HepG2 (cell line): ENCODE results near the gene STK40. TPM values are rescaled to one million over a fixed set of nuclear protein-coding genes. Genes with fewer than 3 reads are reported as not detected.
A peak's percentile ranks its signal among the peaks of the same experiment; 100 is the strongest.

Experiments used
- ATAC-seq: fragments of 200-7000 bp; cut with Tn5 transposase; 3 replicates; pipeline ENCODE4 v1.9.1; 2020; ENCODE audit warnings: mild to moderate bottlenecking, moderate library complexity
- BruUV-seq: library from RNA; stranded (reverse); fragments of 400-500 nt; replicated peaks from 2 replicates; lab custom pipeline; 2021; lab: Mats Ljungman, UMichigan
- CTCF ChIA-PET: fragments of 300-600 bp; formaldehyde crosslinking; extraction: SDS; loops from one replicate; lab custom pipeline; 2021; ENCODE audit warnings: low total read pairs, inconsistent platforms, low intra/inter-chr PET ratio; lab: Yijun Ruan, JAX
- POLR2A ChIA-PET: fragments of 350-600 bp; sonication (Branson Sonifier 250); formaldehyde crosslinking; loops from one replicate; lab custom pipeline; 2020; ENCODE audit warnings: antibody characterized with exemption, inconsistent platforms; lab: Yijun Ruan, JAX
- DNase-seq: peaks from one replicate; pipeline ENCODE4 v3.0.0-alpha.2; 2015; ENCODE audit warnings: low spot score
- FAIRE-seq: peaks from 3 replicates; lab custom pipeline; 2011; peaks lifted over from hg19 to GRCh38; lab: Jason Lieb, UNC
- H2AFZ ChIP-seq: one replicate; pipeline ENCODE4 v1.6.1; 2011; ENCODE audit warnings: low read length, inconsistent platforms
- H3K27ac ChIP-seq: fragments of 300-600 bp; 3 replicates; pipeline ENCODE4 v1.8.0; 2011; ENCODE audit warnings: mixed run types, mild to moderate bottlenecking, mixed read lengths, low read length, inconsistent platforms; ENCODE audit not compliant: insufficient read depth; ENCODE audit errors: extremely low read length
- H3K27me3 ChIP-seq, 2 experiments: fragments of 200-600 bp in 1 of 2; 2 replicates in 1 of 2; 3 replicates in 1 of 2; pipeline versions ENCODE4 v1.6.0 to v1.8.0; 2011; ENCODE audit warnings: low read length in 2 of 2, mild to moderate bottlenecking in 2 of 2, moderate library complexity in 2 of 2, inconsistent platforms in 1 of 2; ENCODE audit not compliant: insufficient read depth in 2 of 2, control insufficient read depth in 1 of 2
- H3K36me3 ChIP-seq, 2 experiments: fragments of 200-600 bp in 1 of 2; replicated peaks in 1 of 2; 2 replicates in 1 of 2; 3 replicates in 1 of 2; pipeline versions ENCODE4 v1.5.1 to v1.8.0; 2011; ENCODE audit warnings: low read length in 2 of 2, inconsistent platforms in 1 of 2; ENCODE audit not compliant: insufficient read depth in 2 of 2, control insufficient read depth in 1 of 2
- H3K4me1 ChIP-seq: 2 replicates; pipeline ENCODE4 v1.5.1; 2012; ENCODE audit warnings: low read length, inconsistent platforms; ENCODE audit not compliant: insufficient read depth
- H3K4me2 ChIP-seq: 2 replicates; pipeline ENCODE4 v1.6.0; 2011; ENCODE audit warnings: low read depth, low read length, inconsistent platforms
- H3K4me3 ChIP-seq, 3 experiments: fragments of 200-600 bp in 1 of 3; sonication (generic), shearing (Covaris generic) in 1 of 3; replicated peaks in 1 of 3; 2 replicates each; pipeline ENCODE4 v1.5.1; 2011 to 2016; ENCODE audit warnings: low read length in 3 of 3, inconsistent platforms in 2 of 3, low read depth in 2 of 3, mild to moderate bottlenecking in 2 of 3, control low read depth in 1 of 3, mixed read lengths in 1 of 3; ENCODE audit not compliant: insufficient read depth in 1 of 3
- H3K79me2 ChIP-seq: one replicate; pipeline ENCODE4 v1.6.1; 2011; ENCODE audit warnings: low read length, inconsistent platforms; ENCODE audit not compliant: insufficient read depth
- H3K9ac ChIP-seq: 2 replicates; pipeline ENCODE4 v1.6.0; 2011; ENCODE audit warnings: mild to moderate bottlenecking, low read depth, low read length, inconsistent platforms; ENCODE audit not compliant: insufficient read depth
- H3K9me3 ChIP-seq: 2 replicates; pipeline ENCODE4 v1.5.1; 2012; ENCODE audit warnings: mild to moderate bottlenecking, low read length
- H4K20me1 ChIP-seq: 2 replicates; pipeline ENCODE4 v1.6.0; 2011; ENCODE audit warnings: inconsistent platforms, mild to moderate bottlenecking, low read length, moderate library complexity; ENCODE audit not compliant: insufficient read depth
- BRCA1 ChIP-seq: sonication (generic); formaldehyde crosslinking; IDR thresholded peaks from 2 replicates; pipeline ENCODE4 v1.4.0; 2020; ENCODE audit warnings: missing genetic modification reagents
- CC2D1A ChIP-seq: sonication (generic); formaldehyde crosslinking; IDR thresholded peaks from 2 replicates; pipeline ENCODE4 v1.8.1; 2023; ENCODE audit warnings: mild to moderate bottlenecking, missing genetic modification reagents
- HNRNPH1 ChIP-seq: fragments of 200-400 bp; formaldehyde crosslinking; optimal IDR thresholded peaks from 2 replicates; pipeline ENCODE3; 2017; ENCODE audit warnings: mild to moderate bottlenecking, low read depth, low read length
- JUND ChIP-seq: sonication (generic); formaldehyde crosslinking; IDR thresholded peaks from 2 replicates; pipeline ENCODE4 v1.8.0; 2022; ENCODE audit warnings: mild to moderate bottlenecking, missing genetic modification reagents
- KDM2A ChIP-seq: sonication (generic); formaldehyde crosslinking; IDR thresholded peaks from 2 replicates; pipeline ENCODE4 v1.4.0; 2020; ENCODE audit warnings: low read depth, missing genetic modification reagents, borderline replicate concordance
- NCOA5 ChIP-seq: sonication (generic); formaldehyde crosslinking; IDR thresholded peaks from 2 replicates; pipeline ENCODE4 v1.4.0; 2020; ENCODE audit warnings: missing genetic modification reagents
- NONO ChIP-seq, 2 experiments: fragments of 450-650 bp in 1 of 2; sonication (generic) in 1 of 2; formaldehyde crosslinking in 1 of 2; IDR thresholded peaks in 1 of 2; conservative IDR thresholded peaks in 1 of 2; 2 replicates each; pipeline versions ENCODE4 v1.6.1 to v1.8.0; 2017 to 2022; ENCODE audit warnings: mild to moderate bottlenecking in 1 of 2, missing genetic modification reagents in 1 of 2, moderate library complexity in 1 of 2
- PLRG1 ChIP-seq: fragments of 450-650 bp; conservative IDR thresholded peaks from 2 replicates; pipeline ENCODE4 v1.6.1; 2016
- SIX1 ChIP-seq: sonication (generic); formaldehyde crosslinking; IDR thresholded peaks from 2 replicates; pipeline ENCODE4 v1.4.0; 2020; ENCODE audit warnings: missing genetic modification reagents, borderline replicate concordance
- ZBTB7B ChIP-seq: sonication (generic); formaldehyde crosslinking; IDR thresholded peaks from 2 replicates; pipeline ENCODE4 v1.4.0; 2020; ENCODE audit warnings: missing genetic modification reagents
- ZFX ChIP-seq: sonication (generic); formaldehyde crosslinking; IDR thresholded peaks from 2 replicates; pipeline ENCODE4 v1.4.0; 2020; ENCODE audit warnings: mild to moderate bottlenecking, low read depth, missing genetic modification reagents, moderate library complexity
- ZNF724P ChIP-seq: sonication (generic); formaldehyde crosslinking; IDR thresholded peaks from 2 replicates; pipeline ENCODE4 v1.8.0; 2022; ENCODE audit warnings: missing genetic modification reagents, borderline replicate concordance
- WGBS: methylation state at CpG from one replicate; pipeline ENCODE4 v1.1.6; 2017; ENCODE audit warnings: low lambda C conversion rate; 5-methylcytosine and 5-hydroxymethylcytosine counted together
- in situ Hi-C: cut with HindIII; loops from 2 replicates; pipeline ENCODE4 v1.10.0; 2017; ENCODE audit warnings: low pct_unique_long_range_greater_than_20kb; ENCODE audit not compliant: extremely low pct_ligation_motif_present
- intact Hi-C: fragments of 100-400 bp; cut with micrococcal nuclease; formaldehyde crosslinking; loops from one replicate; pipeline ENCODE4 v1.10.0; 2022; ENCODE audit not compliant: unreplicated experiment
- polyA plus RNA-seq, 8 experiments: library from polyadenylated mRNA; depleted of rRNA in 3 of 8; stranded (reverse) in 7 of 8; unstranded in 1 of 8; fragments of >200 nt; fragmentation: Illumina TruSeq in 4 of 8; extraction: Trizol in 4 of 8; gene quantifications; 2 replicates each; pipeline versions ENCODE4 v1.2.1 to v1.2.3, GENCODE V29; 2011 to 2016; ENCODE audit warnings: low read depth in 4 of 8, missing spikeins in 1 of 8, mixed read lengths in 1 of 8; ENCODE audit not compliant: insufficient read depth in 1 of 8
- total RNA-seq, 5 experiments: library from RNA; depleted of rRNA; stranded (reverse); fragments of >200 nt; fragmentation: Illumina TruSeq; extraction: Trizol; gene quantifications; 2 replicates each; pipeline ENCODE4 v1.2.3, GENCODE V29; 2016; ENCODE audit warnings: low read depth in 1 of 5
- TF ChIP-seq, protein P1 (sequence below): sonication (generic); formaldehyde crosslinking; IDR thresholded peaks from 2 replicates; pipeline ENCODE4 v1.4.0; 2020; ENCODE audit warnings: mild to moderate bottlenecking, missing genetic modification reagents, borderline replicate concordance
- TF ChIP-seq, protein P2 (sequence below): sonication (generic); formaldehyde crosslinking; IDR thresholded peaks from 2 replicates; pipeline ENCODE4 v1.9.0; 2021; ENCODE audit warnings: missing genetic modification reagents, borderline replicate concordance
- TF ChIP-seq, protein P3 (sequence below): sonication (generic); formaldehyde crosslinking; conservative IDR thresholded peaks from 2 replicates; pipeline ENCODE4 v1.8.0; 2022; ENCODE audit warnings: low read depth, missing genetic modification reagents
- TF ChIP-seq, protein P4 (sequence below): sonication (generic); formaldehyde crosslinking; IDR thresholded peaks from 2 replicates; pipeline ENCODE4 v1.4.0; 2020; ENCODE audit warnings: missing genetic modification reagents

The STK40 gene
- total and polyA plus RNA-seq, 2 of the 13 experiments (the other 11 are each of a cell fraction or from before 2014, with no cell fraction given), result 33.8 to 35.1 TPM

DNA sequence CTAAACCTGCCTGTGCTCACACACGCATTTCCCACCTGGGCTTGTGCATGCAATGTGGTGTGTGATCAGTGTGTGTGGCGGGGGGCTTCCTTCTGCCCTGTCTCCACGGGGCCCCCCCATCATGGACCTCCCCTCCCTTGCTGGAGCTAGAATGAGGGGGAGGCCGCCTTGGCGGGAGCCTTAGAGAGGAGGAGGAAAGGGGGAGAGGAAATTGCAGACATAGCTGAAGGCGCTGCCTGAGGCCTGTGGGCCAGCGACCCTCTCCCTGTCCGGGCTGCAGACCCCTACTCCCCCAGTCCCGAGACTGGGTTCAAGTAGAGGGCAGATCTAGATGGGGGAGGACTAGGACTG is 61.4 kb downstream of the STK40 start:
- Histone ChIP-seq H3K27me3 (no peaks in the 10 kb centered on the region; a peak in 1 of 5 replicates), H3K4me3 (peak overlapping the region; percentile 72 to 82 (median 72)), H3K4me2 (peak overlapping the region; percentile 84), H3K9ac (peak overlapping the region; percentile 61), H3K36me3 (no peaks in the 10 kb centered on the region), H4K20me1 (no peaks in the 10 kb centered on the region), H3K9me3 (no peaks in the 10 kb centered on the region), H2AFZ (no peak overlapping the region), H3K27ac (peak overlapping the region; percentile 62), H3K4me1 (peaks cover 52% of the 10 kb centered on the region), H3K79me2 (no peaks in the 10 kb centered on the region)
- ATAC-seq (no peak), DNase-seq (no peak), FAIRE-seq (no peak)
- POLR2A ChIA-PET, result interaction anchor here (0.9 to 3.5 kb wide), 13 partner anchors 10 to 171 kb away, joined by 3 to 58 read pairs (median 5); partner anchors contain the start of genes LSM10, SH3D21 and THRAP3
- in situ Hi-C loops (no loop called here), intact Hi-C loops (loop anchor here (2.0 kb wide), 1 partner anchor 18 kb away; the partner anchor contains the start of gene SH3D21)
- BruUV-seq, result no TSS peak
- 0% methylated on average over 1 of the region's 9 CpGs for WGBS
- CTCF ChIA-PET, result no interaction called here
- TF ChIP-seq KDM2A (peak; percentile 4; the same call in 1 of the 2 replicates), BRCA1 (CRISPR knock-in tag) (no peak), NONO (IDR thresholded peaks at IDR 0.05) (no peak), NONO (CRISPR knock-in tag; conservative IDR thresholded peaks at IDR 0.05) (peak; percentile 49; the same call in 1 of the 2 replicates), SIX1 (no peak), PLRG1 (no peak), HNRNPH1 (no peak), NCOA5 (no peak), CC2D1A (no peak), JUND (0 out of 2 replicates have a peak, but pooled peaks have one; percentile 8), ZNF724P (CRISPR knock-in tag) (no peak), ZFX (no peak), ZBTB7B (CRISPR knock-in tag) (no peak)
- TF ChIP-seq, protein P1, sequence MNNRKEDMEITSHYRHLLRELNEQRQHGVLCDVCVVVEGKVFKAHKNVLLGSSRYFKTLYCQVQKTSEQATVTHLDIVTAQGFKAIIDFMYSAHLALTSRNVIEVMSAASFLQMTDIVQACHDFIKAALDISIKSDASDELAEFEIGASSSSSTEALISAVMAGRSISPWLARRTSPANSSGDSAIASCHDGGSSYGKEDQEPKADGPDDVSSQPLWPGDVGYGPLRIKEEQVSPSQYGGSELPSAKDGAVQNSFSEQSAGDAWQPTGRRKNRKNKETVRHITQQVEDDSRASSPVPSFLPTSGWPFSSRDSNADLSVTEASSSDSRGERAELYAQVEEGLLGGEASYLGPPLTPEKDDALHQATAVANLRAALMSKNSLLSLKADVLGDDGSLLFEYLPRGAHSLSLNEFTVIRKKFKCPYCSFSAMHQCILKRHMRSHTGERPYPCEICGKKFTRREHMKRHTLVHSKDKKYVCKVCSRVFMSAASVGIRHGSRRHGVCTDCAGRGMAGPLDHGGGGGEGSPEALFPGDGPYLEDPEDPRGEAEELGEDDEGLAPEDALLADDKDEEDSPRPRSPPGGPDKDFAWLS, result no peak
- TF ChIP-seq, protein P2, sequence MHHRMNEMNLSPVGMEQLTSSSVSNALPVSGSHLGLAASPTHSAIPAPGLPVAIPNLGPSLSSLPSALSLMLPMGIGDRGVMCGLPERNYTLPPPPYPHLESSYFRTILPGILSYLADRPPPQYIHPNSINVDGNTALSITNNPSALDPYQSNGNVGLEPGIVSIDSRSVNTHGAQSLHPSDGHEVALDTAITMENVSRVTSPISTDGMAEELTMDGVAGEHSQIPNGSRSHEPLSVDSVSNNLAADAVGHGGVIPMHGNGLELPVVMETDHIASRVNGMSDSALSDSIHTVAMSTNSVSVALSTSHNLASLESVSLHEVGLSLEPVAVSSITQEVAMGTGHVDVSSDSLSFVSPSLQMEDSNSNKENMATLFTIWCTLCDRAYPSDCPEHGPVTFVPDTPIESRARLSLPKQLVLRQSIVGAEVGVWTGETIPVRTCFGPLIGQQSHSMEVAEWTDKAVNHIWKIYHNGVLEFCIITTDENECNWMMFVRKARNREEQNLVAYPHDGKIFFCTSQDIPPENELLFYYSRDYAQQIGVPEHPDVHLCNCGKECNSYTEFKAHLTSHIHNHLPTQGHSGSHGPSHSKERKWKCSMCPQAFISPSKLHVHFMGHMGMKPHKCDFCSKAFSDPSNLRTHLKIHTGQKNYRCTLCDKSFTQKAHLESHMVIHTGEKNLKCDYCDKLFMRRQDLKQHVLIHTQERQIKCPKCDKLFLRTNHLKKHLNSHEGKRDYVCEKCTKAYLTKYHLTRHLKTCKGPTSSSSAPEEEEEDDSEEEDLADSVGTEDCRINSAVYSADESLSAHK, result no peak
- TF ChIP-seq, protein P3, sequence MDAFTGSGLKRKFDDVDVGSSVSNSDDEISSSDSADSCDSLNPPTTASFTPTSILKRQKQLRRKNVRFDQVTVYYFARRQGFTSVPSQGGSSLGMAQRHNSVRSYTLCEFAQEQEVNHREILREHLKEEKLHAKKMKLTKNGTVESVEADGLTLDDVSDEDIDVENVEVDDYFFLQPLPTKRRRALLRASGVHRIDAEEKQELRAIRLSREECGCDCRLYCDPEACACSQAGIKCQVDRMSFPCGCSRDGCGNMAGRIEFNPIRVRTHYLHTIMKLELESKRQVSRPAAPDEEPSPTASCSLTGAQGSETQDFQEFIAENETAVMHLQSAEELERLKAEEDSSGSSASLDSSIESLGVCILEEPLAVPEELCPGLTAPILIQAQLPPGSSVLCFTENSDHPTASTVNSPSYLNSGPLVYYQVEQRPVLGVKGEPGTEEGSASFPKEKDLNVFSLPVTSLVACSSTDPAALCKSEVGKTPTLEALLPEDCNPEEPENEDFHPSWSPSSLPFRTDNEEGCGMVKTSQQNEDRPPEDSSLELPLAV, result no peak
- TF ChIP-seq, protein P4, sequence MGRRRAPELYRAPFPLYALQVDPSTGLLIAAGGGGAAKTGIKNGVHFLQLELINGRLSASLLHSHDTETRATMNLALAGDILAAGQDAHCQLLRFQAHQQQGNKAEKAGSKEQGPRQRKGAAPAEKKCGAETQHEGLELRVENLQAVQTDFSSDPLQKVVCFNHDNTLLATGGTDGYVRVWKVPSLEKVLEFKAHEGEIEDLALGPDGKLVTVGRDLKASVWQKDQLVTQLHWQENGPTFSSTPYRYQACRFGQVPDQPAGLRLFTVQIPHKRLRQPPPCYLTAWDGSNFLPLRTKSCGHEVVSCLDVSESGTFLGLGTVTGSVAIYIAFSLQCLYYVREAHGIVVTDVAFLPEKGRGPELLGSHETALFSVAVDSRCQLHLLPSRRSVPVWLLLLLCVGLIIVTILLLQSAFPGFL (CRISPR knock-in tag), result no peak
